ENCODE measurements around the gene TOM1.

TOM1 gene

DNA sequence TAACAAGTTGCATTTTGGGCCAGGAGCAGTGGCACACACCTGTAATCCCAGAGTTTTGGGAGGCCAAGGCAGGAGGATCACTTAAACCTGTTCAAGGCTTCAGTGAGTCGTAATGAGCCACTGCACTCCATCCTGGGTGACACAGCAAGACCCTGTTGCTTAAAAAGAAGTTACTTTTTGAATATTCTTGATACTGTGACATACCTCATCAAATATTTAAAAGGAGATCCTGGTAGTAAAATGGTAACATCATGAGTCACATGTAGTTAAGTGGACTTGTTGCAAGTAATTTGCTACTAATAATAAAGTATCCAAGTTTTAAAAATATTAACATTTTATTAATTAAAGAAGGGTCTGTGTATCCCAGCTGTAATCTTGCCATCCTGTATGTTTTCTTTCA lies 24.1 kb upstream of the TOM1 start:
- no peak for DNase-seq (ENCODE audit: low read depth)
- TF ChIP-seq MYC (IDR thresholded peaks at IDR 0.05; ENCODE audit: low read depth, low read length) (no peak), POLR2A (IDR thresholded peaks at IDR 0.05; ENCODE audit: extremely low read depth, insufficient read length) (no peak)
- TF ChIP-seq, protein P1, sequence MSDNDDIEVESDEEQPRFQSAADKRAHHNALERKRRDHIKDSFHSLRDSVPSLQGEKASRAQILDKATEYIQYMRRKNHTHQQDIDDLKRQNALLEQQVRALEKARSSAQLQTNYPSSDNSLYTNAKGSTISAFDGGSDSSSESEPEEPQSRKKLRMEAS (IDR thresholded peaks at IDR 0.05; ENCODE audit: low read depth, low read length) = no peak
- TF ChIP-seq, protein P2, sequence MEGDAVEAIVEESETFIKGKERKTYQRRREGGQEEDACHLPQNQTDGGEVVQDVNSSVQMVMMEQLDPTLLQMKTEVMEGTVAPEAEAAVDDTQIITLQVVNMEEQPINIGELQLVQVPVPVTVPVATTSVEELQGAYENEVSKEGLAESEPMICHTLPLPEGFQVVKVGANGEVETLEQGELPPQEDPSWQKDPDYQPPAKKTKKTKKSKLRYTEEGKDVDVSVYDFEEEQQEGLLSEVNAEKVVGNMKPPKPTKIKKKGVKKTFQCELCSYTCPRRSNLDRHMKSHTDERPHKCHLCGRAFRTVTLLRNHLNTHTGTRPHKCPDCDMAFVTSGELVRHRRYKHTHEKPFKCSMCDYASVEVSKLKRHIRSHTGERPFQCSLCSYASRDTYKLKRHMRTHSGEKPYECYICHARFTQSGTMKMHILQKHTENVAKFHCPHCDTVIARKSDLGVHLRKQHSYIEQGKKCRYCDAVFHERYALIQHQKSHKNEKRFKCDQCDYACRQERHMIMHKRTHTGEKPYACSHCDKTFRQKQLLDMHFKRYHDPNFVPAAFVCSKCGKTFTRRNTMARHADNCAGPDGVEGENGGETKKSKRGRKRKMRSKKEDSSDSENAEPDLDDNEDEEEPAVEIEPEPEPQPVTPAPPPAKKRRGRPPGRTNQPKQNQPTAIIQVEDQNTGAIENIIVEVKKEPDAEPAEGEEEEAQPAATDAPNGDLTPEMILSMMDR (IDR thresholded peaks at IDR 0.05; ENCODE audit: low read depth, low read length) = no peak
- H3K4me3 ChIP-seq (ENCODE audit: low read depth, low read length) = no peak overlapping the region

DNA sequence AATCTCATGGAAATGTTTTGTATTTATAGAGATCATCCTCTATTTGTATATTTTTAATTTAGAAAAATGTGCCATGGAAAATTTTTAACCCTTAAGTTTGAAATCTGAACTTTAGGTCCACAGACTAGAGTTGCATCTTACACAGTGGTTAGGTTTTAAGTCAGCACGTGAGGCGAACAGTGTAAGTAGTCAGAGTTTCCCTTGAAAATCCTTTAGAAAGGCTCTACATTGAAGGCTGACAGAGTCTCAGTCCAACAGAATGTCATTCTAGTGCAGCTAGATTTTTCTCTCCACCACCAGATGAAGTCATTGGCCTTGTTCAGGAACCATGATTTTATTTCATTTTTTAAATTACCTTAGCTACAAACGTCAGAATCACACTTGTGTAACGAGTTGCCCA lies 23.7 kb upstream of the TOM1 start:
- TF ChIP-seq, protein P2 (IDR thresholded peaks at IDR 0.05; ENCODE audit: low read depth, low read length) = no peak
- TF ChIP-seq POLR2A (IDR thresholded peaks at IDR 0.05; ENCODE audit: extremely low read depth, insufficient read length) = no peak
- TF ChIP-seq, protein P1 (IDR thresholded peaks at IDR 0.05; ENCODE audit: low read depth, low read length) = no peak
- DNase-seq (ENCODE audit: low read depth) = no peak
- no peak overlapping the region for H3K4me3 ChIP-seq (ENCODE audit: low read depth, low read length)

DNA sequence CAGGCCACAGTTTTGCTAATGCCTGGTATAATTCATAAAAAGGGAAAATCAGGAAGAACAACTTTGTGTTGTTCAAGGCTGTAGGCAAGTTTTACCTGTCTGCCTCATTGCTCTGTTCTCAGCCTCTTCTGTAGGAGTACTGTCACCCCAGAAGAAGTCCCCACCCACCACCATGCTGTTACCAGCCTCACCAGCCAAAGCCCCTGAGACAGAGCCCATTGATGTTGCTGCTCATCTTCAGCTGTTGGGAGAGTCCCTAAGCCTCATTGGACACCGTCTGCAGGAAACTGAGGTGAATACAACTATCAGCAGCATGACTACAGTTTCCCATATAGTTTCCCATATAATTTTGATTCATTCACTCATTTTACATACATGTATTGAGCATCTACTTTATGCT lies 11.6 kb upstream of the TOM1 start:
- TF ChIP-seq POLR2A (IDR thresholded peaks at IDR 0.05; ENCODE audit: extremely low read depth, insufficient read length) (no peak), MYC (IDR thresholded peaks at IDR 0.05; ENCODE audit: low read depth, low read length) (no peak)
- TF ChIP-seq, protein P2 (IDR thresholded peaks at IDR 0.05; ENCODE audit: low read depth, low read length) = no peak
- TF ChIP-seq, protein P1 (IDR thresholded peaks at IDR 0.05; ENCODE audit: low read depth, low read length) = no peak
- H3K4me3 ChIP-seq (ENCODE audit: low read depth, low read length) = no peak overlapping the region
- DNase-seq (ENCODE audit: low read depth) = no peak

DNA sequence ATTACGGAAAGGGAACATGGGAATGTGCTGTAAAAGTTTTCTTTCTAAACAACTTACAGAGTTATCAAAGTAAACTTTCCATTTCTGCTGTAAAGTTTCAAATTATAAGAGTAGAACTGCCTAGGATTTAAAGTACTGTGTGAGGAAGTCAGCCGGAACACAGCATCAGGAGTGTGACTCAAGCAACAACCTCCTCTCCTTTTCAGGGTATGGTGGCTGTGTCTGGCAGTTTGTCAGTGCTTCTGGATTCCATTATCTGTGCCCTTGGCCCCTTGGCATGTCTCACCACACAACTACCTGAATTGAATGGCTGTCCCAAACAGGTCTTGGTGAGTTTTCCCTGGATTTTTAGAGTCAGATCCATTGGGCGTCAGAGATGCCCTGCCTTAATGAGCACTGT lies 6.9 kb upstream of the TOM1 start:
- TF ChIP-seq, protein P1 (IDR thresholded peaks at IDR 0.05; ENCODE audit: low read depth, low read length) = no peak
- TF ChIP-seq, protein P2 (IDR thresholded peaks at IDR 0.05; ENCODE audit: low read depth, low read length) = no peak
- TF ChIP-seq MYC (IDR thresholded peaks at IDR 0.05; ENCODE audit: low read depth, low read length) (no peak), POLR2A (IDR thresholded peaks at IDR 0.05; ENCODE audit: extremely low read depth, insufficient read length) (no peak)
- no peak overlapping the region for H3K4me3 ChIP-seq (ENCODE audit: low read depth, low read length)
- no peak for DNase-seq (ENCODE audit: low read depth)

DNA sequence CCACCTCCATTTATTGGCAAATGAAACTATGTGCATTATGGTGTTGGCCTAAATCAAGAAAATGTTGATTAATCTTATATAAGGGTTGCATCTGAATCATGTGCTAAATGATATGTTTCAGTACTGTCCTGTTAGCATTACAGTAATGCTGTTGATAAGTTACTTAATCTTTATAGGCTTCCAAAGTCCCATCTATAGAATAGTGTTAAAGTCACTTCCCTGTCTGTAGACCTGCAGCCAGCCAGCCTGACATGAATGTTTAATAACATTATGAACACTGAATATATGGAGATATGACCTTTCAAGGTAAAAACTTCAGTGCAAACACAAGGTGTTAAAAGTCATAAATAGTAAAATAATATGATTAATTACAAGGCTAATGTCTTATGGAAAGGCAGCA lies 3.6 kb upstream of the TOM1 start:
- no peak overlapping the region for H3K4me3 ChIP-seq (ENCODE audit: low read depth, low read length)
- no peak for DNase-seq (ENCODE audit: low read depth)
- TF ChIP-seq, protein P2 (IDR thresholded peaks at IDR 0.05; ENCODE audit: low read depth, low read length) = no peak
- TF ChIP-seq POLR2A (IDR thresholded peaks at IDR 0.05; ENCODE audit: extremely low read depth, insufficient read length) (no peak), MYC (IDR thresholded peaks at IDR 0.05; ENCODE audit: low read depth, low read length) (no peak)
- TF ChIP-seq, protein P1 (IDR thresholded peaks at IDR 0.05; ENCODE audit: low read depth, low read length) = no peak

DNA sequence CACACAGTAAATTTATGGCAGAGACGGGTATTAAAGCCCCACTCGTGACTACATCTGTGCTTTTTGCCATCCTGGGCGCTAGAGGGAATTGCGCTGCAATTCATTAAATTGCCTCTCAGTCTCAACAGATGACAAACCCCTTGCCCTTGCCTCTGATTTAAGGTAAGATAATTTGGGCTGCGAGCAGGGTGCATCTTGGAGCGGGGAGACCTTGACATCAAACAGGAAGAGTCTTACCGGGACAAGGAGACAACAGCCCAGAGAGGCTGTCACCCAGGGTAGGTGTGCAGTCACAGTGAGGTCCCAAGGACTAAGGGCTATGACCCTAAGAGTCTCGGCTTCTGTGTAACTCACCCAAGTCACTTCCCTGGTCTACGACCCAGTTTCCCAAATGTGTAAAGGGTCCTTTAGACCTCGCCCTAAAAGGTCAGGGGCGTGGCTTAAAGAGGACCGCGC lies 449 bp upstream of the TOM1 start:
- TF ChIP-seq, protein P2 (IDR thresholded peaks at IDR 0.05; ENCODE audit: low read depth, low read length) = no peak
- TF ChIP-seq MYC (IDR thresholded peaks at IDR 0.05; ENCODE audit: low read depth, low read length) = 0 out of 2 replicates have a peak, but pooled peaks have one; percentile 17
- no peak for DNase-seq (ENCODE audit: low read depth)
- H3K4me3 ChIP-seq (ENCODE audit: low read depth, low read length) = peak overlapping the region; percentile 47
